Loucy (cell line): ENCODE results near the gene CD82.

Experiments used
- H2AFZ ChIP-seq: fragments of 200-600 bp; sonication (generic); 2 replicates; pipeline ENCODE4 v1.6.0; 2016; ENCODE audit warnings: antibody characterized with exemption, mild to moderate bottlenecking, low read length, moderate library complexity
- H3F3A ChIP-seq: fragments of 200-600 bp; 2 replicates; pipeline ENCODE4 v1.6.0; 2016; ENCODE audit warnings: antibody characterized with exemption, low read depth, mild to moderate bottlenecking
- H3K27me3 ChIP-seq: fragments of 200-600 bp; sonication (generic); 2 replicates; pipeline ENCODE4 v1.6.1; 2014; ENCODE audit warnings: low read length, mild to moderate bottlenecking; ENCODE audit not compliant: insufficient read depth, poor library complexity, severe bottlenecking
- H3K36me3 ChIP-seq: fragments of 200-600 bp; sonication (generic); 2 replicates; pipeline ENCODE4 v1.6.1; 2016; ENCODE audit warnings: low read length; ENCODE audit not compliant: insufficient read depth
- H3K4me1 ChIP-seq: fragments of 200-600 bp; sonication (generic); 2 replicates; pipeline ENCODE4 v1.5.1; 2014; ENCODE audit warnings: low read length, mild to moderate bottlenecking; ENCODE audit not compliant: insufficient read depth, poor library complexity, severe bottlenecking
- H3K4me2 ChIP-seq: fragments of 200-600 bp; sonication (generic); 2 replicates; pipeline ENCODE4 v1.6.0; 2014; ENCODE audit warnings: antibody characterized with exemption, low read length, low read depth, mild to moderate bottlenecking; ENCODE audit not compliant: poor library complexity, severe bottlenecking
- H3K4me3 ChIP-seq: fragments of 200-600 bp; sonication (generic); 2 replicates; pipeline ENCODE4 v1.5.1; 2014; ENCODE audit warnings: low read length, mild to moderate bottlenecking, mixed read lengths; ENCODE audit not compliant: poor library complexity, severe bottlenecking
- H3K79me2 ChIP-seq: fragments of 200-600 bp; sonication (generic); 2 replicates; pipeline ENCODE4 v1.6.1; 2014; ENCODE audit warnings: low read length; ENCODE audit not compliant: insufficient read depth
- H3K9ac ChIP-seq: fragments of 200-600 bp; sonication (generic); 2 replicates; pipeline ENCODE4 v1.6.0; 2014; ENCODE audit warnings: mild to moderate bottlenecking, low read depth, low read length, moderate library complexity; ENCODE audit not compliant: poor library complexity, severe bottlenecking
- H3K9me2 ChIP-seq: fragments of 200-600 bp; sonication (generic); replicated peaks from 2 replicates; pipeline ENCODE4 v1.6.1; 2016; ENCODE audit warnings: low read depth, low read length, mixed read lengths
- H3K9me3 ChIP-seq: fragments of 200-600 bp; sonication (generic); 2 replicates; pipeline ENCODE4 v1.6.1; 2014; ENCODE audit warnings: mild to moderate bottlenecking, antibody characterized with exemption, low read length, low read depth; ENCODE audit not compliant: insufficient read depth
- H4K20me1 ChIP-seq: fragments of 200-600 bp; sonication (generic); 2 replicates; pipeline ENCODE4 v1.6.0; 2014; ENCODE audit warnings: antibody characterized with exemption, low read length, mild to moderate bottlenecking; ENCODE audit not compliant: insufficient read depth, poor library complexity, severe bottlenecking
- EZH2phosphoT487 ChIP-seq: fragments of 200-600 bp; IDR thresholded peaks from 2 replicates; pipeline ENCODE4 v1.6.1; 2018; ENCODE audit warnings: antibody characterized with exemption, mild to moderate bottlenecking, moderate library complexity, borderline replicate concordance
- TF ChIP-seq, protein P1 (sequence below): fragments of 200-600 bp; sonication (generic); conservative IDR thresholded peaks from 2 replicates; pipeline ENCODE4 v1.5.1; 2014; ENCODE audit warnings: mild to moderate bottlenecking, antibody characterized with exemption, low read length

CD82 gene

DNA sequence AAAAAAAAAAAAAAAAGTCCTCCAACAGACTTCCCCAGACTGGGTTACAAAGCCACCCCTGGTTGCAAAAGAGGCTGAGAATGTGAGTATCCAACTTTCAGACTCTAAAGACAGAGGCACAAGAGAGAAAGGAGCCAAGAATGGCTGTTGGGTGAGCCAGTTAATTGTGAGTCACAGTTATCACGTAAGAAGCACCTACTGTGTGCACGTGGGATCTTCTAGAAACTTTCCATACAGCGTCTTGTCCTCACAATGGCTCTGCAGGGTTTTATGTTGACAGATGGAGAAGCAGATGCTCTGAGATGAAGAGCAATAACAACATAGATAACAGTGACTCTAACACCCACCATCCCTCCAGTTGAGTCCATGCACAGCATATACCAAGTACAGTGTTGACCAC is 41.0 kb downstream of the CD82 start:
- Histone ChIP-seq H2AFZ (no peak overlapping the region), H3K4me1 (peaks cover 19% of the 10 kb centered on the region), H3F3A (no peaks in the 10 kb centered on the region), H3K79me2 (0 out of 2 replicates have a peak, but pooled peaks cover 7% of the 10 kb centered on the region), H3K9me2 (no peaks in the 10 kb centered on the region), H3K27me3 (no peaks in the 10 kb centered on the region), H3K36me3 (peaks cover 94% of the 10 kb centered on the region), H3K4me2 (no peak overlapping the region), H4K20me1 (peaks cover 8% of the 10 kb centered on the region), H3K9ac (no peak overlapping the region), H3K4me3 (no peak overlapping the region), H3K9me3 (no peaks in the 10 kb centered on the region)
- TF ChIP-seq, protein P1, sequence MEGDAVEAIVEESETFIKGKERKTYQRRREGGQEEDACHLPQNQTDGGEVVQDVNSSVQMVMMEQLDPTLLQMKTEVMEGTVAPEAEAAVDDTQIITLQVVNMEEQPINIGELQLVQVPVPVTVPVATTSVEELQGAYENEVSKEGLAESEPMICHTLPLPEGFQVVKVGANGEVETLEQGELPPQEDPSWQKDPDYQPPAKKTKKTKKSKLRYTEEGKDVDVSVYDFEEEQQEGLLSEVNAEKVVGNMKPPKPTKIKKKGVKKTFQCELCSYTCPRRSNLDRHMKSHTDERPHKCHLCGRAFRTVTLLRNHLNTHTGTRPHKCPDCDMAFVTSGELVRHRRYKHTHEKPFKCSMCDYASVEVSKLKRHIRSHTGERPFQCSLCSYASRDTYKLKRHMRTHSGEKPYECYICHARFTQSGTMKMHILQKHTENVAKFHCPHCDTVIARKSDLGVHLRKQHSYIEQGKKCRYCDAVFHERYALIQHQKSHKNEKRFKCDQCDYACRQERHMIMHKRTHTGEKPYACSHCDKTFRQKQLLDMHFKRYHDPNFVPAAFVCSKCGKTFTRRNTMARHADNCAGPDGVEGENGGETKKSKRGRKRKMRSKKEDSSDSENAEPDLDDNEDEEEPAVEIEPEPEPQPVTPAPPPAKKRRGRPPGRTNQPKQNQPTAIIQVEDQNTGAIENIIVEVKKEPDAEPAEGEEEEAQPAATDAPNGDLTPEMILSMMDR: no peak
- no peak for TF ChIP-seq EZH2phosphoT487

DNA sequence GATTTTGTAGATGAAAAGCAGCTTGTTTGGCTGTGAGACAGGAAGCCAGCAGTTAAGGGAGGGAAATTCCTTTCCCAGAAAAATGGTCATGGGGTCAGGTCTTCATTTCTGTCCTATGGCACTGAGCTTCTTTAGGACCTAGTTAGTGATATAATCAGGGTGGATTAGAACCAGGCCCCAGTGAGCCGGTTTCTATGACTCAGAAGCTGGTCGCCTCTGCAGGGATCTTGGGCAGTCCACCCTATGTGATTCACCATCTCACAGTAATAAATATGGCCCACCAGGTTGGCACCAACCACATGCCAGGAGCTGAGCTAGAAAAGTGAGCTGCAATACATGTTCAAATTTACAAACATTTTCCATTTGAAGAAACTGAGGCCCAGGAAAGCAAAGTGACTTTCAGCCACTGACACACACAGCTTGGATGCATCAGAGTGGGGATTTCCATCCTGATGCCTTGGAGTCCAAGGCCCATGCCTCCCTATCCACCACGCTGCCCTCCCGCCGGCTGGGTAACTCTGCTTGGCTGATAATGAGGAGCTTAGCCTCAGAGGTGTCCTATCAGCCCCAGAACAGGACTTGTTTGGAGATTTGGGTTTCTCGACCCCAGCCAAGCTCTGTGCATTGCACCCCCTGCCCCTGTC is 42.0 kb downstream of the CD82 start:
- Histone ChIP-seq H3K9me2 (no peaks in the 10 kb centered on the region), H4K20me1 (peaks cover 6% of the 10 kb centered on the region), H3K36me3 (peaks cover 92% of the 10 kb centered on the region), H2AFZ (no peak overlapping the region), H3K4me1 (peaks cover 19% of the 10 kb centered on the region), H3K9ac (no peak overlapping the region), H3F3A (no peaks in the 10 kb centered on the region), H3K4me2 (no peak overlapping the region), H3K9me3 (no peaks in the 10 kb centered on the region), H3K27me3 (no peaks in the 10 kb centered on the region), H3K79me2 (0 out of 2 replicates have a peak, but pooled peaks cover 7% of the 10 kb centered on the region), H3K4me3 (no peak overlapping the region)
- no peak for TF ChIP-seq EZH2phosphoT487
- TF ChIP-seq, protein P1: no peak

DNA sequence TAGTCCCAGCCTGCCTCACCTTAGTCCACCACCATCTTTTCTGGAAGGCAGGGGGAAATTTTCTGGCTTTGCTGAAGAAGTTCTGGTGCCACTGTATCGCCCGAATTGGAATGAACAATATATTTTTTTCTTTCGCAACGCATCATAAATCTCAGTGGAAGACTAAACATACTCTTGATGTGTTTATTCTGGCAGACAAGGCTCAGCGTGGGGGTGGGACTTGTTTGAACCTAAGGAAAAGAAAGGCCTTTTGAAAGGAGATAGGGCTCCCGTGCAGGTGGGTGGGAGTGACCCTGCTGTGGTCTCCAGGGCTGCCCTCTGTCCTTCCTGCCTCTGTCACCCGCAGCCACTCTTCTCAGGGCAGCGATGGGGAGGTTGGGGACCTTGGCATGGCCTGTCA is 42.5 kb downstream of the CD82 start:
- Histone ChIP-seq H3K4me2 (no peak overlapping the region), H3F3A (no peaks in the 10 kb centered on the region), H3K4me1 (peaks cover 19% of the 10 kb centered on the region), H3K36me3 (peaks cover 91% of the 10 kb centered on the region), H3K4me3 (no peak overlapping the region), H3K9ac (no peak overlapping the region), H4K20me1 (peaks cover 5% of the 10 kb centered on the region), H3K27me3 (no peaks in the 10 kb centered on the region), H2AFZ (no peak overlapping the region), H3K9me2 (no peaks in the 10 kb centered on the region), H3K79me2 (0 out of 2 replicates have a peak, but pooled peaks cover 7% of the 10 kb centered on the region), H3K9me3 (no peaks in the 10 kb centered on the region)
- TF ChIP-seq, protein P1: no peak
- no peak for TF ChIP-seq EZH2phosphoT487
